Activated naive CD8-positive, alpha-beta T cell treated with anti-CD3 and anti-CD28 coated beads, Interleukin-2, amount 50 U/mL, for 24 hours (primary cell): ENCODE results near the gene URB1.
"Not testable (repeated sequence)": the region's sequence is repeated elsewhere in the genome, so short reads cannot be mapped to it uniquely, and the experiment has no call there.

Source experiments
- ATAC-seq: fragments of 150-1000 bp; cut with Tn5 transposase; one replicate; pipeline ENCODE4 v1.10.0; 2021
- DNase-seq: peaks from one replicate; pipeline ENCODE4 v3.0.0; 2021
- H3K27ac Mint-ChIP-seq: one replicate; pipeline ENCODE4 v1.8.0; 2021; ENCODE audit warnings: mild to moderate bottlenecking, mixed read lengths
- H3K27me3 Mint-ChIP-seq: one replicate; pipeline ENCODE4 v1.8.0; 2021; ENCODE audit warnings: mixed read lengths
- H3K36me3 Mint-ChIP-seq: one replicate; pipeline ENCODE4 v1.8.0; 2021; ENCODE audit warnings: low read depth, mixed read lengths
- H3K4me1 Mint-ChIP-seq: one replicate; pipeline ENCODE4 v1.8.0; 2021; ENCODE audit warnings: mixed read lengths
- H3K4me3 Mint-ChIP-seq: one replicate; pipeline ENCODE4 v1.8.0; 2021; ENCODE audit warnings: mild to moderate bottlenecking, moderate library complexity, mixed read lengths
- H3K9me3 Mint-ChIP-seq: one replicate; pipeline ENCODE4 v1.8.0; 2021; ENCODE audit warnings: mixed read lengths

The URB1 gene

GRCh38 chr21:32301596-32301995 lies 91.2 kb downstream of the URB1 start:
- H3K27me3 Mint-ChIP-seq, result no peaks in the 10 kb centered on the region

GRCh38 chr21:32300117-32300681 lies 92.6 kb downstream of the URB1 start:
- H3K4me3 Mint-ChIP-seq, result no peak overlapping the region
- H3K36me3 Mint-ChIP-seq, result peaks cover 24% of the 10 kb centered on the region
- H3K4me1 Mint-ChIP-seq, result no peaks in the 10 kb centered on the region
- DNase-seq, result no peak
- no peak overlapping the region for H3K27ac Mint-ChIP-seq
- no peaks in the 10 kb centered on the region for H3K9me3 Mint-ChIP-seq
- H3K27me3 Mint-ChIP-seq, result no peaks in the 10 kb centered on the region
- no peak for ATAC-seq

More at GRCh38 chr21:32301596-32301995, 91.2 kb downstream of the URB1 start:
- peaks cover 32% of the 10 kb centered on the region for H3K36me3 Mint-ChIP-seq
- no peak overlapping the region for H3K27ac Mint-ChIP-seq
- ATAC-seq, result no peak
- no peaks in the 10 kb centered on the region for H3K9me3 Mint-ChIP-seq
- H3K4me1 Mint-ChIP-seq, result peaks cover under 1% of the 10 kb centered on the region
- no peak for DNase-seq
- H3K4me3 Mint-ChIP-seq, result no peak overlapping the region

- Mint-ChIP-seq H3K9me3 (no peaks in the 10 kb centered on the region), H3K27ac (no peak overlapping the region), H3K27me3 (no peaks in the 10 kb centered on the region), H3K4me3 (no peak overlapping the region), H3K4me1 (no peaks in the 10 kb centered on the region), H3K36me3 (peaks cover 22% of the 10 kb centered on the region)
- no peak for ATAC-seq
- no peak for DNase-seq
Measured at GRCh38 chr21:32299695-32300094, 93.1 kb downstream of the URB1 start.

GRCh38 chr21:32298658-32299081 lies 94.1 kb downstream of the URB1 start, which contains the start of gene MRAP:
Gene MRAP (plus strand): TSS chr21:32298855. CDS start chr21:32298972, 117 bp downstream.
- DNase-seq, result no peak
- Mint-ChIP-seq H3K27ac (no peak within 1 kb of the TSS), H3K27me3 (no peaks in the 10 kb centered on the region), H3K36me3 (peaks cover 22% of the 10 kb centered on the region), H3K4me3 (no peak within 1 kb of the TSS), H3K9me3 (no peaks in the 10 kb centered on the region), H3K4me1 (no peaks in the 10 kb centered on the region)
- no peak for ATAC-seq

GRCh38 chr21:32298148-32298559 lies 94.7 kb downstream of the URB1 start:
- no peak overlapping the region for H3K4me3 Mint-ChIP-seq
- H3K36me3 Mint-ChIP-seq, result peaks cover 20% of the 10 kb centered on the region
- H3K27me3 Mint-ChIP-seq, result no peaks in the 10 kb centered on the region
- ATAC-seq (no peak), DNase-seq (no peak)
- H3K27ac Mint-ChIP-seq, result no peak overlapping the region
- H3K4me1 Mint-ChIP-seq, result no peaks in the 10 kb centered on the region
- H3K9me3 Mint-ChIP-seq, result no peaks in the 10 kb centered on the region

GRCh38 chr21:32297449-32297848 lies 95.4 kb downstream of the URB1 start:
- Mint-ChIP-seq H3K36me3 (peaks cover 20% of the 10 kb centered on the region), H3K27ac (no peak overlapping the region), H3K27me3 (no peaks in the 10 kb centered on the region), H3K4me3 (no peak overlapping the region), H3K9me3 (no peaks in the 10 kb centered on the region), H3K4me1 (no peaks in the 10 kb centered on the region)
- DNase-seq (no peak), ATAC-seq (no peak)

- Mint-ChIP-seq H3K27ac (no peak overlapping the region), H3K4me1 (peaks cover under 1% of the 10 kb centered on the region)
- DNase-seq, result no peak
Measured at GRCh38 chr21:32285476-32285875, 107.3 kb downstream of the URB1 start.

GRCh38 chr21:32282992-32283391 lies 109.8 kb downstream of the URB1 start:
- peaks cover 20% of the 10 kb centered on the region for H3K4me1 Mint-ChIP-seq
- ATAC-seq, result no peak
- no peak overlapping the region for H3K27ac Mint-ChIP-seq
- DNase-seq, result no peak
- H3K36me3 Mint-ChIP-seq, result peaks cover 12% of the 10 kb centered on the region
- no peaks in the 10 kb centered on the region for H3K9me3 Mint-ChIP-seq
- H3K4me3 Mint-ChIP-seq, result no peak overlapping the region
- H3K27me3 Mint-ChIP-seq, result peaks cover 3% of the 10 kb centered on the region

More at GRCh38 chr21:32285476-32285875, 107.3 kb downstream of the URB1 start:
- Mint-ChIP-seq H3K4me3 (no peak overlapping the region), H3K27me3 (no peaks in the 10 kb centered on the region), H3K9me3 (no peaks in the 10 kb centered on the region), H3K36me3 (peaks cover 7% of the 10 kb centered on the region)
- no peak for ATAC-seq

- peaks cover 12% of the 10 kb centered on the region for H3K36me3 Mint-ChIP-seq
- DNase-seq (no peak), ATAC-seq (no peak)
- H3K4me1 Mint-ChIP-seq, result peaks cover 28% of the 10 kb centered on the region
- H3K27me3 Mint-ChIP-seq, result peaks cover 3% of the 10 kb centered on the region
- no peaks in the 10 kb centered on the region for H3K9me3 Mint-ChIP-seq
- H3K27ac Mint-ChIP-seq, result no peak overlapping the region
- no peak overlapping the region for H3K4me3 Mint-ChIP-seq
Measured at GRCh38 chr21:32281531-32281930, 111.3 kb downstream of the URB1 start.

GRCh38 chr21:32279377-32279680 lies 113.5 kb downstream of the URB1 start:
- DNase-seq, result no peak
- peak overlapping the region; percentile 96 for H3K27ac Mint-ChIP-seq
- H3K4me1 Mint-ChIP-seq, result peaks cover 29% of the 10 kb centered on the region
- no peaks in the 10 kb centered on the region for H3K9me3 Mint-ChIP-seq
- ATAC-seq, result no peak
- H3K27me3 Mint-ChIP-seq, result peaks cover 3% of the 10 kb centered on the region
- peaks cover 18% of the 10 kb centered on the region for H3K36me3 Mint-ChIP-seq
- peak overlapping the region; percentile 98 for H3K4me3 Mint-ChIP-seq

- Mint-ChIP-seq H3K4me1 (peaks cover 29% of the 10 kb centered on the region), H3K27ac (peak within 1 kb of the TSS; percentile 96), H3K4me3 (peak within 1 kb of the TSS; percentile 98), H3K36me3 (peaks cover 19% of the 10 kb centered on the region), H3K27me3 (peaks cover 3% of the 10 kb centered on the region), H3K9me3 (no peaks in the 10 kb centered on the region)
- DNase-seq (peak; percentile 99), ATAC-seq (peak; percentile 90)
Measured at GRCh38 chr21:32278518-32279376, 114.1 kb downstream of the URB1 start, which contains the start of gene MIS18A. Gene MIS18A (minus strand): TSS chr21:32279049. CDS start chr21:32279014, 35 bp downstream.

GRCh38 chr21:32278103-32278502 lies 114.7 kb downstream of the URB1 start:
- H3K9me3 Mint-ChIP-seq, result no peaks in the 10 kb centered on the region
- peak overlapping the region; percentile 98 for H3K4me3 Mint-ChIP-seq
- peak overlapping the region; percentile 81 for H3K27ac Mint-ChIP-seq
- DNase-seq (no peak), ATAC-seq (no peak)
- H3K27me3 Mint-ChIP-seq, result peaks cover 3% of the 10 kb centered on the region
- peaks cover 20% of the 10 kb centered on the region for H3K36me3 Mint-ChIP-seq
- H3K4me1 Mint-ChIP-seq, result peaks cover 29% of the 10 kb centered on the region

- no peak for DNase-seq
- Mint-ChIP-seq H3K27me3 (peaks cover 3% of the 10 kb centered on the region), H3K4me3 (no peak overlapping the region)
Measured at GRCh38 chr21:32276671-32277070, 116.1 kb downstream of the URB1 start.

GRCh38 chr21:32270748-32271147 lies 122.1 kb downstream of the URB1 start:
- no peak overlapping the region for H3K4me3 Mint-ChIP-seq
- no peaks in the 10 kb centered on the region for H3K27me3 Mint-ChIP-seq
- no peak for DNase-seq
- H3K9me3 Mint-ChIP-seq, result no peaks in the 10 kb centered on the region
- ATAC-seq, result no peak
- H3K27ac Mint-ChIP-seq, result no peak overlapping the region
- H3K4me1 Mint-ChIP-seq, result no peaks in the 10 kb centered on the region
- peaks cover 30% of the 10 kb centered on the region for H3K36me3 Mint-ChIP-seq

More at GRCh38 chr21:32276671-32277070, 116.1 kb downstream of the URB1 start:
- Mint-ChIP-seq H3K4me1 (peaks cover 29% of the 10 kb centered on the region), H3K27ac (no peak overlapping the region), H3K9me3 (no peaks in the 10 kb centered on the region), H3K36me3 (peaks cover 19% of the 10 kb centered on the region)
- ATAC-seq, result no peak

- H3K9me3 Mint-ChIP-seq, H3K4me3 Mint-ChIP-seq, H3K4me1 Mint-ChIP-seq, H3K27me3 Mint-ChIP-seq, DNase-seq, H3K27ac Mint-ChIP-seq, ATAC-seq: not testable (repeated sequence)
- peaks cover 15% of the 10 kb centered on the region for H3K36me3 Mint-ChIP-seq
Measured at GRCh38 chr21:32265321-32265720, 127.5 kb downstream of the URB1 start.
